ENCODE measurements around the gene ZNF503.

DNA sequence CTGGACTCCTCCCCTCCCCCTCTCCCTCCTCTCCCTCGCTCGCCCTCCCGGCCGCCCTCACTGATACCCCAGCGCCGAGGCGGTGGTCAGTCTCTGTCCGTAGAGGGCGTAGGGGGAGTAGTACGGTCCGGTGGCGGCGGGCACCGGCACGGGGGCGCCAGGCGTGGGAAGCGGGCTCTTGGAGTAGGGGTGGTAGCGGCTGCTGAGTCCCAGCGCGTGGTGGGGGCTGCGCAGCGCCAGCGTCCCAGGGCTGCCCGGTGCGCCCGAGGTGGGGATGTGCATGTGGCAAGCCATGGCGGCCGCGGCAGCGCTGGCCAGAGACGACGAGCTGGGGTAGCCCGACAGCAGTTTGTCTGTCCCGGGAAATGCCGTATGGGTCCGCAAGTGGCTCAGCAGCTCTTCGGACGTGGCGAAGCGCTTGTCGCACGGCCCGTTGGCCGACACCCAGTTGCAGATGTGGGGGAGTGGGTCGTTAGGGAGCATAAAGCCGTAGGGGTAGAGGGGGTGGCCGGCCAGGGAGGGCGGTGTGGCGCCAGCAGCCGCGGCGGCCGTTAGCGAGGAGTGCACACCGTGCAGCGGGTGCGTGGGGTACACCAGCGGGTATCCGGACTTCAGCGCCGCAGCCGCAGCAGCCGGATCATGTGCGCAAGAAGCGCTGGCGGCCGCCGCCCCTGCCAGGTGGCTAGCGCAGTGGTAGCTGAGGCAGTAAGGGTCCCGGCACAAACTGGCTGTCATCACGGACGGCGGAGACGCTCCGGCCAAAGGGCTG lies 2.7 kb downstream of the ZNF503 start:
- TF ChIP-seq GATA3 (IDR thresholded peaks at IDR 0.05; ENCODE audit: low read depth, low read length): no peak
- no peak for TF ChIP-seq GATA2 (IDR thresholded peaks at IDR 0.05; ENCODE audit: low read depth, low read length)
